H1 (cell line): Measurements from ENCODE around the gene FRMD4A. TPM values are rescaled to one million over a fixed set of nuclear protein-coding genes. Genes with fewer than 3 reads are reported as not detected.

ENCODE experiments used
- CTCF ChIA-PET: fragments of 300-600 bp; sonication (Branson Sonifier 250); formaldehyde crosslinking; loops from one replicate; lab custom pipeline; 2021; ENCODE audit not compliant: partially characterized antibody; lab: Charles Lee
- POLR2A ChIA-PET: fragments of 300-600 bp; sonication (Branson Sonifier 250); formaldehyde crosslinking; loops from one replicate; lab custom pipeline; 2021; ENCODE audit warnings: inconsistent platforms; ENCODE audit not compliant: partially characterized antibody; lab: Charles Lee
- DNase-seq, 2 experiments: peaks; one replicate each; pipeline versions ENCODE4 v3.0.0 to v3.0.0-alpha.2; 2010 to 2022; ENCODE audit warnings: low spot score in 2 of 2, low read depth in 1 of 2, mixed read lengths in 1 of 2
- FAIRE-seq: peaks from 2 replicates; lab custom pipeline; 2011; peaks lifted over from hg19 to GRCh38; lab: Jason Lieb, UNC
- H2AFZ ChIP-seq: 2 replicates; pipeline ENCODE4 v1.8.1; 2012; ENCODE audit warnings: low read length, inconsistent platforms
- H2AK5ac ChIP-seq: 2 replicates; pipeline ENCODE4 v1.6.1; 2013; ENCODE audit warnings: low read depth, low read length
- H2BK120ac ChIP-seq: replicated peaks from 2 replicates; pipeline ENCODE3; 2013; ENCODE audit warnings: low read depth, low read length, inconsistent platforms
- H2BK12ac ChIP-seq: 2 replicates; pipeline ENCODE4 v1.6.1; 2013; ENCODE audit warnings: low read depth, low read length
- H2BK15ac ChIP-seq: 2 replicates; pipeline ENCODE4 v1.6.1; 2013; ENCODE audit warnings: low read length
- H2BK20ac ChIP-seq: 2 replicates; pipeline ENCODE4 v1.6.1; 2013; ENCODE audit warnings: low read length
- H2BK5ac ChIP-seq: 2 replicates; pipeline ENCODE4 v1.6.1; 2013; ENCODE audit warnings: low read depth, low read length
- H3K14ac ChIP-seq: 2 replicates; pipeline ENCODE4 v1.6.1; 2013; ENCODE audit warnings: inconsistent platforms; ENCODE audit not compliant: insufficient read length
- H3K18ac ChIP-seq: 2 replicates; pipeline ENCODE4 v1.6.1; 2013; ENCODE audit warnings: low read length; ENCODE audit errors: extremely low read depth
- H3K23ac ChIP-seq: 2 replicates; pipeline ENCODE4 v1.6.1; 2013; ENCODE audit warnings: inconsistent platforms; ENCODE audit not compliant: insufficient read length
- H3K23me2 ChIP-seq: 2 replicates; pipeline ENCODE4 v1.6.1; 2013; ENCODE audit warnings: low read depth, low read length
- H3K27ac ChIP-seq: 2 replicates; pipeline ENCODE4 v1.6.1; 2011; ENCODE audit warnings: low read depth, low read length, inconsistent platforms
- H3K27me3 ChIP-seq, 4 experiments: replicated peaks in 1 of 4; 1 replicate in 1 of 4; 2 replicates in 3 of 4; pipeline versions ENCODE4 v1.6.1 to v1.8.1; 2011 to 2013; ENCODE audit warnings: low read length in 3 of 4, mild to moderate bottlenecking in 3 of 4, inconsistent platforms in 2 of 4, mixed read lengths in 2 of 4, moderate library complexity in 1 of 4; ENCODE audit not compliant: control insufficient read depth in 3 of 4, insufficient read depth in 3 of 4; ENCODE audit errors: extremely low read depth in 1 of 4
- H3K36me3 ChIP-seq, 4 experiments: 2 replicates each; pipeline versions ENCODE4 v1.6.1 to v1.8.1; 2011 to 2013; ENCODE audit warnings: mild to moderate bottlenecking in 4 of 4, low read length in 3 of 4, moderate library complexity in 2 of 4, control low read depth in 1 of 4, inconsistent platforms in 1 of 4; ENCODE audit not compliant: insufficient read depth in 4 of 4, control insufficient read depth in 2 of 4
- H3K4ac ChIP-seq: replicated peaks from 2 replicates; pipeline ENCODE3; 2013; ENCODE audit warnings: low read length, low read depth, mixed read lengths, inconsistent platforms; ENCODE audit not compliant: insufficient read length
- H3K4me1 ChIP-seq, 4 experiments: replicated peaks in 1 of 4; 1 replicate in 1 of 4; 2 replicates in 3 of 4; pipeline versions ENCODE4 v1.6.1 to v1.8.1; 2011 to 2013; ENCODE audit warnings: low read length in 3 of 4, inconsistent platforms in 2 of 4, mixed read lengths in 1 of 4; ENCODE audit not compliant: insufficient read depth in 4 of 4, control insufficient read depth in 3 of 4
- H3K4me2 ChIP-seq, 2 experiments: 2 replicates each; pipeline versions ENCODE4 v1.6.1 to v1.8.1; 2011 to 2013; ENCODE audit warnings: low read depth in 2 of 2, low read length in 2 of 2, control low read depth in 1 of 2, inconsistent platforms in 1 of 2, mild to moderate bottlenecking in 1 of 2; ENCODE audit not compliant: insufficient read depth in 1 of 2
- H3K4me3 ChIP-seq, 4 experiments: fragments of 200-600, 300-600 bp in 1 of 4; sonication (generic), shearing (Covaris generic), sonication (Bioruptor Twin) in 1 of 4; 2 replicates each; pipeline versions ENCODE4 v1.5.1 to v1.8.1; 2011 to 2016; ENCODE audit warnings: low read length in 4 of 4, low read depth in 3 of 4, control low read depth in 2 of 4, inconsistent platforms in 2 of 4, mild to moderate bottlenecking in 2 of 4, mixed read lengths in 1 of 4, moderate library complexity in 1 of 4; ENCODE audit not compliant: insufficient read depth in 2 of 4; ENCODE audit errors: extremely low read depth in 1 of 4
- H3K56ac ChIP-seq: replicated peaks from 2 replicates; pipeline ENCODE3; 2013; ENCODE audit warnings: low read depth, mild to moderate bottlenecking, mixed read lengths, low read length, inconsistent platforms; ENCODE audit not compliant: insufficient read length
- H3K79me1 ChIP-seq: 2 replicates; pipeline ENCODE4 v1.6.1; 2013; ENCODE audit warnings: low read depth, low read length, control low read depth
- H3K79me2 ChIP-seq, 2 experiments: 2 replicates each; pipeline versions ENCODE4 v1.6.1 to v1.8.1; 2012 to 2013; ENCODE audit warnings: low read length in 2 of 2, mild to moderate bottlenecking in 2 of 2, inconsistent platforms in 1 of 2; ENCODE audit not compliant: insufficient read depth in 2 of 2, control insufficient read depth in 1 of 2
- H3K9ac ChIP-seq, 4 experiments: replicated peaks in 1 of 4; 1 replicate in 1 of 4; 2 replicates in 3 of 4; pipeline versions ENCODE4 v1.6.1 to v1.8.1; 2011 to 2013; ENCODE audit warnings: low read depth in 3 of 4, low read length in 3 of 4, control low read depth in 2 of 4, mild to moderate bottlenecking in 2 of 4, moderate library complexity in 2 of 4, inconsistent platforms in 1 of 4; ENCODE audit errors: extremely low read depth in 1 of 4
- H3K9me3 ChIP-seq, 2 experiments: 2 replicates each; pipeline versions ENCODE4 v1.6.1 to v1.8.1; 2012 to 2013; ENCODE audit warnings: mild to moderate bottlenecking in 2 of 2, moderate library complexity in 2 of 2, control low read depth in 1 of 2, inconsistent platforms in 1 of 2, low read depth in 1 of 2, low read length in 1 of 2, mixed read lengths in 1 of 2; ENCODE audit not compliant: insufficient read depth in 2 of 2
- H4K20me1 ChIP-seq, 2 experiments: replicated peaks in 1 of 2; 2 replicates each; pipeline versions ENCODE3 to v1.8.1; 2011 to 2013; ENCODE audit warnings: inconsistent platforms in 2 of 2, low read length in 2 of 2, mild to moderate bottlenecking in 1 of 2; ENCODE audit not compliant: insufficient read depth in 2 of 2, control insufficient read depth in 1 of 2
- H4K5ac ChIP-seq: 2 replicates; pipeline ENCODE4 v1.6.1; 2013; ENCODE audit warnings: low read length, low read depth, mixed read lengths, inconsistent platforms; ENCODE audit not compliant: insufficient read length
- H4K8ac ChIP-seq: 2 replicates; pipeline ENCODE4 v1.8.0; 2013; ENCODE audit warnings: mild to moderate bottlenecking, moderate library complexity, low read length, inconsistent platforms; ENCODE audit not compliant: insufficient read depth; ENCODE audit errors: extremely low read depth
- H4K91ac ChIP-seq: replicated peaks from 2 replicates; pipeline ENCODE3; 2013; ENCODE audit warnings: low read length, mixed read lengths, inconsistent platforms; ENCODE audit not compliant: insufficient read length
- ATF3 ChIP-seq: IDR thresholded peaks from 2 replicates; pipeline ENCODE4 v1.6.1; 2011; ENCODE audit warnings: low read depth, mild to moderate bottlenecking, low read length; ENCODE audit not compliant: insufficient read depth
- BRCA1 ChIP-seq: IDR thresholded peaks from 2 replicates; pipeline ENCODE4 v1.6.1; 2012; ENCODE audit warnings: low read depth, low read length, improper control_type of control experiment
- CEBPB ChIP-seq: IDR thresholded peaks from 2 replicates; pipeline ENCODE4 v1.6.1; 2012; ENCODE audit warnings: low read depth, low read length
- CREB1 ChIP-seq: IDR thresholded peaks from 2 replicates; pipeline ENCODE4 v1.6.1; 2012; ENCODE audit warnings: inconsistent platforms
- CTBP2 ChIP-seq: IDR thresholded peaks from 2 replicates; pipeline ENCODE4 v1.7.0; 2011; ENCODE audit warnings: borderline replicate concordance, mild to moderate bottlenecking, moderate library complexity, mixed read lengths, low read length; ENCODE audit not compliant: insufficient read depth, insufficient read length
- KDM1A ChIP-seq: fragments of 200-600, 300-600 bp; sonication (generic); IDR thresholded peaks from 2 replicates; pipeline ENCODE4 v1.7.1; 2016; ENCODE audit warnings: mild to moderate bottlenecking, low read length, borderline replicate concordance
- NANOG ChIP-seq: IDR thresholded peaks from 2 replicates; pipeline ENCODE4 v1.6.1; 2011; ENCODE audit warnings: low read length, low read depth, mild to moderate bottlenecking, inconsistent platforms; ENCODE audit not compliant: insufficient read depth, poor library complexity, severe bottlenecking
- RXRA ChIP-seq: IDR thresholded peaks from 2 replicates; pipeline ENCODE4 v1.6.1; 2011; ENCODE audit warnings: low read depth, mild to moderate bottlenecking, low read length, moderate library complexity; ENCODE audit not compliant: insufficient read depth
- SIRT6 ChIP-seq: IDR thresholded peaks from one replicate; pipeline ENCODE4 v1.7.1; 2012; ENCODE audit warnings: low read length, inconsistent platforms
- SP1 ChIP-seq: IDR thresholded peaks from 2 replicates; pipeline ENCODE4 v1.6.1; 2011; ENCODE audit warnings: low read depth, low read length
- SRF ChIP-seq: IDR thresholded peaks from 2 replicates; pipeline ENCODE4 v1.6.1; 2011; ENCODE audit warnings: mild to moderate bottlenecking, low read depth, low read length, moderate library complexity
- SUZ12 ChIP-seq: fragments of 200-600 bp; sonication (generic); IDR thresholded peaks from 2 replicates; pipeline ENCODE4 v1.6.1; 2012; ENCODE audit warnings: mild to moderate bottlenecking, inconsistent platforms, low read length, moderate library complexity, mixed read lengths
- YY1 ChIP-seq: IDR thresholded peaks from 2 replicates; pipeline ENCODE4 v1.6.1; 2011; ENCODE audit warnings: low read depth, mild to moderate bottlenecking, low read length
- WGBS, 2 experiments: shearing (Covaris generic) in 1 of 2; methylation state at CpG; one replicate each; pipeline versions ENCODE4 v1.1.6 to v1.1.7; 2013 to 2015; ENCODE audit warnings: low lambda C conversion rate in 2 of 2, mixed read lengths in 2 of 2, inconsistent platforms in 1 of 2, low coverage in 1 of 2, missing lambda C conversion rate in 1 of 2; ENCODE audit not compliant: insufficient replicate concordance in 2 of 2, insufficient coverage in 1 of 2, insufficient read length in 1 of 2; ENCODE audit errors: extremely low coverage in 1 of 2, missing lambda C conversion rate in 1 of 2; 5-methylcytosine and 5-hydroxymethylcytosine counted together
- polyA plus RNA-seq, 7 experiments: library from polyadenylated mRNA; depleted of rRNA in 3 of 7; stranded (reverse) in 5 of 7; unstranded in 2 of 7; fragments of >200 nt in 5 of 7; fragments of 200-250 nt in 2 of 7; gene quantifications; 1 replicate in 5 of 7; 2 replicates in 1 of 7; 4 replicates in 1 of 7; pipeline versions ENCODE4 v1.2.1 to v1.2.3, GENCODE V29; 2011 to 2013; ENCODE audit warnings: missing spikeins in 2 of 7, mixed read lengths in 2 of 7
- total RNA-seq: library from RNA; stranded (reverse); fragmentation: NEBNext Ultra II Directional; extraction: Animal tissue kit (Norgen Biotek cat#: 25700); gene quantifications from 2 replicates; pipeline ENCODE4 v1.2.1, GENCODE V29; 2021
- TF ChIP-seq, protein P1 (sequence below): IDR thresholded peaks from 2 replicates; pipeline ENCODE4 v1.6.1; 2011; ENCODE audit warnings: low read length, improper control_type of control experiment

FRMD4A gene
- total and polyA plus RNA-seq, 2 of the 8 experiments (the other 6 are each of a cell fraction or from before 2014, with no cell fraction given) = 38.6 to 39.6 TPM

DNA sequence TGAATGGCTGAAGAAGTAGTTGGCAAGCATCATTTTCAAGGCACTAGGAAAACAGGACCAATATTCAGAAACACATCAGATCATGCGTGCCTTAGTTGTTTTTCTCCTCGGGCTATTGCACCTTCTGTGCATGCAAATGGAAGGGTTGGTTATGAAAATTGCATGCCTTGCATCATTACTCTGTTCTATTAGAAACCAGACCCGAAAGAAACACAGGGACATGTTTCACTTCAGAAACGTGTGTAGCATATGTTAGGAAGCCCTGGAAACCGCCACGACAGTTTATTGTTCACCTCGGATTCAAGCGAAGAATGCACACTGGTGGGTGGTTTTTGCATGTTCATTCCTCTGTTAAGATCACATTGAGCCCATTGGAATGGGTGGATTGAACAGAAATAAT is 214.7 kb downstream of the FRMD4A start:
- no peaks in the 10 kb centered on the region for H3K27me3 ChIP-seq
- H3K4me2 ChIP-seq = no peak overlapping the region
- H3K27ac ChIP-seq = no peak overlapping the region
- CTCF ChIA-PET = no interaction called here
- H3K36me3 ChIP-seq = no peaks in the 10 kb centered on the region
- no peak overlapping the region for H2AFZ ChIP-seq
- H2BK15ac ChIP-seq = no peak overlapping the region
- no peak overlapping the region for H3K9ac ChIP-seq
- no peak overlapping the region for H3K14ac ChIP-seq
- no peaks in the 10 kb centered on the region for H3K79me1 ChIP-seq
- no peak overlapping the region for H4K8ac ChIP-seq
- H3K23me2 ChIP-seq = no peaks in the 10 kb centered on the region
- H3K18ac ChIP-seq = no peak overlapping the region
- no peak overlapping the region for H3K23ac ChIP-seq
- no peak overlapping the region for H2AK5ac ChIP-seq
- no peak overlapping the region for H2BK20ac ChIP-seq
- H4K20me1 ChIP-seq = no peaks in the 10 kb centered on the region
- no peak overlapping the region for H3K56ac ChIP-seq
- no peak overlapping the region for H2BK12ac ChIP-seq
- no peak overlapping the region for H2BK120ac ChIP-seq
- FAIRE-seq = no peak
- no peak for DNase-seq
- H4K91ac ChIP-seq = no peak overlapping the region
- H3K79me2 ChIP-seq = no peaks in the 10 kb centered on the region
- H4K5ac ChIP-seq = no peak overlapping the region
- no peak overlapping the region for H2BK5ac ChIP-seq
- 0 out of 7 replicates have a peak, but pooled peaks cover 0 to 3% (median 0%) of the 10 kb centered on the region in 4 experiments for H3K4me1 ChIP-seq
- no peak overlapping the region for H3K4me3 ChIP-seq
- WGBS, 2 experiments = 95% methylated on average over 8 of the region's 8 CpGs; no CpG with 5 or more reads in 1 of the 2 experiments
- POLR2A ChIA-PET = interaction anchor here (0.6 to 1.6 kb wide), 3 partner anchors 18 to 814 kb away, joined by 3 to 5 read pairs (median 3); no protein-coding TSS in a partner anchor
- no peaks in the 10 kb centered on the region for H3K9me3 ChIP-seq
- H3K4ac ChIP-seq = no peak overlapping the region
- TF ChIP-seq SRF (no peak), SP1 (no peak), KDM1A (no peak), CTBP2 (no peak), RXRA (no peak), CEBPB (no peak), SUZ12 (no peak), SIRT6 (no peak), ATF3 (no peak), CREB1 (no peak), YY1 (no peak), BRCA1 (no peak), NANOG (no peak)
- TF ChIP-seq, protein P1, sequence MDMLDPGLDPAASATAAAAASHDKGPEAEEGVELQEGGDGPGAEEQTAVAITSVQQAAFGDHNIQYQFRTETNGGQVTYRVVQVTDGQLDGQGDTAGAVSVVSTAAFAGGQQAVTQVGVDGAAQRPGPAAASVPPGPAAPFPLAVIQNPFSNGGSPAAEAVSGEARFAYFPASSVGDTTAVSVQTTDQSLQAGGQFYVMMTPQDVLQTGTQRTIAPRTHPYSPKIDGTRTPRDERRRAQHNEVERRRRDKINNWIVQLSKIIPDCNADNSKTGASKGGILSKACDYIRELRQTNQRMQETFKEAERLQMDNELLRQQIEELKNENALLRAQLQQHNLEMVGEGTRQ = no peak
